HG03103 (cell line): ENCODE results near the gene SLC8B1.

Experiments
- ATAC-seq: cut with Tn5 transposase; IDR thresholded peaks from one replicate; pipeline ENCODE4 v1.9.1; 2021; ENCODE audit warnings: low read depth; ENCODE audit not compliant: unreplicated experiment

SLC8B1 gene

DNA sequence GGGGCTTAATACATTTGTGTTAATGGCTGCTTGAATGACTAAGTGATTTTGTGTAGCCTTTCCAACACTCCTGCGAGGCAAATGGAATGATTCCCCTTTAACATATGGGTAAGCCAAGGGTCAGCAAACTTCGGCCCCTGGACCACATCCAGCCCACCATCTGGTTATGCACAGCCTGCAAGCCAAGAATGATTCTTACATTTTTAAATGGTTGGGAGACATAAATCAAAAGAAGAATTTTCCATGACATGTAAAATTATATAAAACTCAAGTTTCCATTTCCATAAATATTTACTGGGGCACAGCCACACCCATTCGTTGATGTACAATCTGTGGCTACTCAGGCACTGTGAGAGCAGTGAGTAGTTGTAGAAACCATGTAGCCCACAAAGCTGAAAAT, 9.0 kb downstream of the SLC8B1 start:
- ATAC-seq, result no peak

DNA sequence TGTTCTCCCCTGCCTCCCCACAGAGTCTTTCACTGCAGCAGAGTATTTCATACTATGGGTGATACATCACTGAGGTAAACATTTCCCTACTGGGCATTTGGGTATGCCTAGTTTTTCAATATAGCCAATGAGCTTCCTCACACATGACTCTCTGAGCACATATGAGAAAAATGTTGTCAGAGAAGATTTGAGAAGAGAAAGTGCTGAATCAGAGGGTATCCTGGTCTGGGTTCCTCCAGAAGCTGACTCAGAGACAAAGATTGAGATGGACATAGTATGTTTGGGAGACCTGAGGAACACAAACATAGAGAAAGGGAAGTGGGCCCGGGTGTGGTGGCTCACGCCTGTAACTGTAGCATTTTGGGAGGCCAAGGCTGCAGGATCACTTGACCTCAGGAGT, 12.6 kb downstream of the SLC8B1 start:
- no peak for ATAC-seq

DNA sequence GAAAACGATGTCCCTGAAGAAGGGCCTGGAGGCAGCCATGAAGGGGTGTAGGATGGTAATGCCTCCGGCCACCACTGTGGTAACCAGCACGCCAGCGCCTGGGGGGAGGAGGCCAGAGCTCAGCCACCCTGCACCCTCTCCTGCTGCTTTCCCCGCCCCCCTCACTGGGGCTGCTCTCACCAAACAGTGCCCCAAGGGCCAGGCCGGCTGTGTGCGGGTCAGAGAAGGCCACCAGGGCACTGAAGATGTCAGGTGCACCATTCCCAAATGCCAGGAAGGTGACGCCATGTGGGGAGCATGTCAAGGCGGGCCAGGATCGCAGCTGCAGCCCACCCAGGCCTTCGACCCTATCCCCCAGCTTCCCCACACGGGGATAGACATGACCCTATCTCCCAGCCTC, 14.5 kb downstream of the SLC8B1 start:
- no peak for ATAC-seq

DNA sequence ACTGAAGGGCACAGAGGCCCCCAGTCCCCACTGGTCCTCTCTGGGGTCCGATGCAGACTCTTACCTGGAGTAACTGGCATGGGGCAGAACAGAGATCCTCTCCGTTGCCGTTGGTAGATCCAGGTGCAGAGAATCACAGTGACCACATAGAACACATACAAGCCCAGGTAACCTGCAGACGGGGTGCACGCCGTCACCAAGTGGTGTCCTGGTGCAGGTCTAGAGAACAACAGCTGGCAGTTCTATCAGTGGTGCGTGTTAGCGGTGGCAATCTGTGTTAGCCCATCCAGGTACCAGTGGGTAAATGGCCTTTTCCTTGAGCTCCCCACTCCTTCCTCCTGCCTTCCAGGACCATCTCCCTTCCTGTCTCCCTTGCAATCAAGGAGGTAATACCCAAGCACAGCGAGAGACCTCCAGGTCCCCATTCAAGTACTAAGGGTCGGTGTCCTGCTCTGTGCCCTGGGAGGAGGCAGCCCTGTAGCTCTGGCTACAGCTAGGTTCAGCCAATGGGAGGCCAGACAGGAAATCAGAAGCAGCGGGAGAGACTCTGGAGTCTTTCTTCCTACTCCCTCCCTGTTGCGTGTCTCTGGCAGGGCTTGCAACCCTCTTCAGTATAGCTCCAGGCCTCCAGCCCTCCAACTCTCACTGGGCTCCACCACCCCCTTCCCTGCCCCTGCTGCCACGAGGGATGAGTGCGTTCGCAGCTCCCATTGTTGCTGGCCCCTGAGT, 15.8 kb downstream of the SLC8B1 start:
- no peak for ATAC-seq

DNA sequence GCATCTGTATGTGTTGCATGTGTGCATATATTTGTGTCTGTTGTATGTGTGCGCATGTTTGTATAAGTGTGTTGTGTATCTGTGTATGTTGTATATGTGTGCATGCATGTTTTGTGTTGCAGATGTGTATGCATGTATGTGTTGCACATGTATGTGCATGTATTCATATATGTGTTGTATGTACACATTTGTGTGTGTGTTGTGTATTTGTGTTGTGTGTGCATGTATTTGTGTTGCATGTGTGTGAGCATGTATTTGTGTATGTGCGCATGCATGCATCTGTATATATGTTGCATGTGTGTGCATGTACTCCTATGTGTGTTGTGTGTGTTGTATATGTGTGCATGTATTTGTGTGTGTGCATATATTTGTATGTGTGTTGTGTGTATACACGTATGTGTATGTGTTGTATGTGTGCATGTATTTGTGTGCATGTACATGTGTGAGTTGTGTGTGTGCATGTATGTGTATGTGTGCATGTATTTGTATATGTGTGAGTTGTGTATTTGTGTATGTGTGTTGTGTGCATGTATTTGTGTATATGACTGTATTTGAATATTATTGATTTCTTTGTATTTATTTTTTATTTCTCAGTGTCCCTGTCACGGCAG, 16.8 kb downstream of the SLC8B1 start:
- ATAC-seq, result no peak

DNA sequence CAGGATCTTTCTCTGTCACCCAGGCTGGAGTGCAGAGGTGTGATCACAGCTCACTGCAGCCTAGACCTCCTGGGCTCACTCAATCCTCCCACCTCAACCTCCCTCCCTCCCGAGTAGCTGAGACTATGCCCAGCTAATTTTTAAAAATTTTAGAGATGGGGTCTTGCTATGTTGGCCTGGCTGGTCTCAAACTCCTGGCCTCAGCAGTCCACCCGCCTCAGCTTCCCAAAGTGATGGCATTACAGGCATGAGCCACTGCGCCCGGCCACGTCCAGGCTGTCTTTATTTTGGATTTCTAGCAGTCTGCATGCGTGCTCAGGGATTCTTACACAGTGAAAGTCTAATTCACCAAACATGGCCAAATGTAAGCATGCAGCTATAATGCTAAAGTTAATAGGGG, 17.8 kb downstream of the SLC8B1 start:
- no peak for ATAC-seq

DNA sequence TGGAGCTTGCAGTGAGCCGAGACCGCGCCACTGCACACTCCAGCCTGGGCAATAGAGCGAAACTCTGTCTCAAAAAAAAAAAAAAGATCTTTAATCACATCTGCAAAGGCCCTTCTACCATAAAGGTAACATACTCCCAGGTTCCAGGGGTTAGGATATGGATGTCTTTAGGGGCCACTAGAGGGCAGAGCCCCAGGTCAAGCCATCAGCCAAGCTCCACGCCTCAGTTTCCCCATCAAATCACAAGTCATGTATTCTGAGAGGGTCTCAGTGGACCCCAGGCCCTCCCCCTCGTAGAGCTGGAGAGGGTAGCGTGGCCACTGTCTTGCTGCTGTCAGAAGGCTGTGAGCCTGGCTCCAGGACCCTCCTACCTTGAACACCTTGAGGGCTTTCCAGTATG, 18.8 kb downstream of the SLC8B1 start:
- no peak for ATAC-seq

DNA sequence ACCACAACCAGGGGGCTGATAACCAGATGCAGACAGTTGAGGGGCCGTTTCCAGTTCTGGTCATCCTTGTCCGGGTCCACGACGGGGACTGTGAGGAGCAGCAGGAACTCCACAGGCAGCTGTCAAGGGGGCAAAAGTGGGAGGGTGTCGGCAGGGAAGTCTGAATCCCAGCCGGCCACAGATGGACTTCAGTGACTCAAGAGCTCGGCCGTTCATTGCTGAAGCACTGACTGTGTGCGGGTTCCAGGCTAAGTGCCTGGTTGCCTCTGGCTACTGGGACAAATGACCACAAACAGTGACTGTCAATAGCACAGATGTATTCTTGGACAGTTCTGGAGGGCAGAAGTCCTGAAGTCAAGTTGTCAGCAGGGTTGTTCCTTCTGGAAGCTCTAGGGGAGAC, 19.6 kb downstream of the SLC8B1 start:
- no peak for ATAC-seq

DNA sequence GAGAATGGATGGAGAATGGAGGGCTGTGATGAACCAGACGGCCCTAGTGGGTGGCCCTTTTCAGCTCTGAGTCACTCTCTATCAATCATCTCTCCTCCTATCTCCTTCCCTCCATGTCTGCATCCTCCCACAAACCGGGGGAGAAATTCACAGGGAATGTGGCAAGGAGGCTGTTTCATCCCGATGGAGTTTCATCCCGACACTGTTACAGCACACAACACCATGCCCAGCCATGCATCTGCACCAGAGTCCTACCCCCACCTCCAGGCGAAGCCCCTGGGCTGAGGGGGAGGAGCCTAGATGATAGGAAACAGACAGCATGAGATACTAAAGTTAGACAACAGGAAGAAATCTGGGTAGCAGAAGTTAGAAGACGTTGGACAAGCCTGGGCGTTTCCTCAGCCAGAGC, 20.8 kb downstream of the SLC8B1 start:
- ATAC-seq, result no peak

DNA sequence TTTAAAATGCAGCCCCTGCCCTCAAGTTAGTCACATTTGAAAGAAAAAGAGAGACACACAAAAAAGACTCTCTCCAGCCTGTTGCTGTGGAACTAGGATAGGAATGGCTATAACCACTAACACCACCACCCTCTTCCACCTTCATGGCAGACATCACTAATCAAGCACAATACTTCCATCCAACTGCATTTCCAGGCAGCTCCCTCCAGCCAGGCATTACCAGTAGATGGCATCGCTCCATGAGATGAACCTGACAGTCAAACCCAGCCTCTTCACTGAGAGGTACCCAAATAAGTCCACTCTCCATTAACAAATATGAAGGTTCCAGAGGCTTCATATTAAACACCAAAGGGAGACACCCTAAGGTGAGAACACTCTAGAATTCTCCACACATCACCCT, 24.4 kb downstream of the SLC8B1 start:
- ATAC-seq, result no peak

DNA sequence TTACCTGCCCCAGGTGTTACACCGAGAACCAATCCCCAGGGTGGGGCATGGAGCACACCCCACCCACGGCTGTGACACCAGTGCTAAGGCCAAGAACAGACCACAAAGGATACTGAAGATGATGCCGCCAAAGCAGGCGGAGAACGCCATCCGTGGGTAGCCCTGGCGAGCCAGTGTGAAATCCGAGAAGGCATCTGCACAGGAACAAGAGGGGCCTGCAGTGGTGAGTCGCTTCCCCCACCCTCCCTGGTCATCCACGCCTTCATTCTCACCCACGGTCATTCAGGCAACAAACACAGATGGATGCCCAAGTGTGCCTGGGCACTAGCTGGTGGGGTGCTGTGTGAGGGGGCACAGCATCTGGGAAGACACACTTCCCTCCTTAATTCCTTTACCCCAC, 28.5 kb downstream of the SLC8B1 start:
- no peak for ATAC-seq

DNA sequence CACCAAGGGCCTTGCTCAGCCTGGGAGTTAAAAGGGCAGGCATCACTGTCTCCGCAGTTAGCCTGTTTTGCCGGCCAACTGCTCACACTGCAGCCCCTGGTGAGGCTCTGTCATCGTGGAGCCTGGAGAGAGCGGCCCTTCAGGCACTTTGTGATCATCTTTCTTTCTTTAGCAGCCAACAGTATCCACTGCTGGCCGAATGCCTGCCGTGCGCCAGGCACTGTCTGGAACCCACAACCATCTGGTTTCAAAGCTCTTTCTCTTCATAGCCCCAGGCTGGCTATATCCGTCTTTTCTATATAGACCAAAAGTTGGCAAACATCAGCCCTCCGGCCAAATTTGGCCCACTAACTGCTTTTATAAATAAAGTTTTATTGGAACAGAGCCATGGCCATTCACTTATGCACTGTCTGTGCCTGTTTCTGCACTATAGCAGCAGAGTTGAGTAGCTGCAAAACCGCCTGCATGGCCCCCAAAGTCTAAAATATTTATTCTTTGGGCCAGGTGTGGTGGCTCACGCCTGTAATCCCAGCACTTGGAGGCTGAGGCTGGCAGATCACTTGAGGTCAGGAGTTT, 29.5 kb downstream of the SLC8B1 start:
- no peak for ATAC-seq

DNA sequence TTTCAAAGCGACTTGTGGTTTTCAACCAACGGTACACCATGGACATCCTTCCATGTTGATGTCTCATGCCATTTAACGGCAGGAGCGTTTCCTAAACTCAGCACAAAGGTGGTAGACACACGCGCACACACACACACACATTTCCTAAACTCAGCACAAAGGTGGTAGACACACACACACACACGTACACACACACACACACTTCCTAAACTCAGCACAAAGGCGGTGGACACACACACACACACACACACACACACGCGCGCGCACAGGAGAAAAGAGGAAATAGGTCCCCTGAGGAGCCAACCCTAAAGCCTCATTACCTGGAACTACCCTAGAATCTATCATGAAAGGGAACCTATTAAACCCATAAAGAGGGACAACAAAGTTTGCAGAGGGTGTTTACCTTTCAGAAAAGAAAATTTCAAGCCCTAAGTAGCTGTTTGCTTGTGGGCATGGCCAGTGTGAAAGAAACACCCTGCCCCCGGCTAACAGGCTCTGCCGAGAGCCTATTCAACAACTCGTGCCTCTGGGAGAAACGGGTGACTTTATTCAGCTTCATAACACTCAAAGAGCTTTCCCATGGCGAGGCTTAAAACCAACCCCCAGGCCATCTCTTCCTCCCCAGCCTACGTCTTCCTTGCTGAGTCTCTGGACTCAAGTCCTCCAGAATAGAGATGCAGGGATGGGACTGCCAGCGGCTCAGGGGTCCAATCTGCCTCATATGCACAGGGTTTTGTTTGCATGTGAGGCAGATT, 31.8 kb downstream of the SLC8B1 start:
- no peak for ATAC-seq

DNA sequence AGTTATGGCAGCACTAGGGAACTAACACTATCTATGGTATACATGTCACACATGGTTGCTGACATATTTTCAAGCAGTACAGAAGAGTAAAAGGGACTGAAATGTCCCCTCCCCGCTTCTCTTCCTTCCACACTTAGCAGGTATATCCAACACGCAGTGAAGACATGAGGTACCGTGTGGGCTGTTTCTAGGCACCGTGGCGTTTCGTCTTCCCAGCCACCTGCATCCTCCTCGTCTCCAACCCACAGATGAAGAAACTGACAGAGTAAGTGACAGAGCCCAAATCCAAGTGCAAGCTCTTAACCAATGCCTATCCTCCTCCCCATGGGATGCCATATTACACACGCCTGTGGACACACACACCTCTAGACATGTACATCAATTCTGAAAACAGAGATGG, 32.4 kb downstream of the SLC8B1 start:
- ATAC-seq, result no peak

DNA sequence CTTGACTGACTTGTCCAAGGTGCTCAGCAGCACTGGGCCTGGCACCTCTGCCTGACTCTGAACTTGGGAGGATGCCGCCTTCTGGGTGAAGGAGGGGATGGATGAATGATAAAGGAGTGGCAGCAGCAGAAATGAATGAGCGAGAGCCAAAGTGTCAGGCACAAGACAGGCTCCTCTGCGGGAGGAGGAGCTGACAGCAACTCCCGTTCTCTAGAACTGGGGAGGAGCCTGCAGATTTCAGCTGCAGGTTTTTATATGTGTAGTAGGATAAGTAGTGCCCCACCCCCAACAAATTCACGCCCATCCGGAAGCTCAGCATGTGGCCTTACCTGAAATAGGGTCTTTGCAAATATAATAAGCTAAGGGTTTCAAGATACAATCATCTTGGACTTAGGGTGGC, 33.1 kb downstream of the SLC8B1 start:
- ATAC-seq, result no peak

DNA sequence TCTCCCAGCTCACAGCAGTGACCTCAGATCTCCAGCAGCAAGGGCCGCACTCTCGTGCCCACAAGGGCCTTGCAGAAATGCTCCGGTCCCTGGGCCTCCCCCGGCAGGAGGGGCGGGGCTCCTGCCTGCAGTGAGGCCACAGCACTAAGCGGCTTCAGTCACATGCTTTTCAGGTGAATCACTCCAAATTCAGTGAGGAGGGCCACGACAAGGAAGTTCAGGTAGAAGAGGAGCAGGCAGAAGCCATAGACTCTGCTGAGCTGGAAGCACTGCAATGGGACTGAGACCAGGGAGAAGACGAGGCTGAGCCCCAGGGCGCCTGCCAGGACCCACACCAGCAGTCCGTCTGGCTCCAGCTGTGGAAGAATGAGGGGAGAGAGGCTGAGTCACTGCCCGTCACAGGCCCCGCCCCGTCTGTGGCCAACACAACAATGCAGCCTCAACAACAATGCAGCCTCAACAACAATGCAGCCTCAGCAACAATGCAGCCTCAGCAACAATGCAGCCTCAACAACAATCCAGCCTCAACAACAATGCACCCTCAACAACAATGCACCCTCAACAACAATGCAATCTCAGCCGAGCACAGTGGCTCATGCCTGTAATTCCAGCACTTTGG, 35.2 kb downstream of the SLC8B1 start:
- no peak for ATAC-seq

DNA sequence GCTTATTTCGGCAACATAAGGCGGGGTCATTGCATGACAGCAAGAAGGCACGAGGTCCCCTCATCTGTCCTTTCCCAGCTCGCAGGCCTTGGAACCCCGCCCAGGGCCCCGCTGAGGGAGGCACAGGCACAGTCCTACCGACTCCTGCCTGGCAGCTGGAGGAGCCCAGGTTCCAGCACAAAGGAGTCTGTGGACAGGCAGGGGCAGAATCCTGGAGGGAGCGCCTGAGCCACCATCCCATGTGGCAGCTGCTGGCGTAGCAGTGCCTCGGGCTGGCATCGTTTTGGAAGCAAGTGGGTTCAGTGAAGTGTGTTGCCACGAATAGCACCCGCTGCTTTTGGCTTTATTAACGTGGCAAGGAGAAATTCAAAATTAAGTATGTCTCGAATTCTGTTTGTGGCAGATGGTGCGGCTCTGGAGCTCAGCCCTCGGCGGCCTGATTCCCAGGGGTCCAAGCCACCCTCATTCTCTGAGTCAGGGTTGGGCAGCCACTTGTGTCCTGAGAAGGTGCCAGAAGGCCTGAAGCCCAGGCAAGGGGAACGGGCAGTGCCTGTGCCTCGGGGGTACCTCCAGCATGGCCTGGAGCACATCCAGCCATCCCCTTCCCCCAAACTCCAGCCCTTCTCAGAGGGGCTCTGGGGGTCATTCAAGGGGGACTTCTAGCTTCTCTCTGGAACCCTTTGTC, 35.9 kb downstream of the SLC8B1 start:
- ATAC-seq, result no peak

DNA sequence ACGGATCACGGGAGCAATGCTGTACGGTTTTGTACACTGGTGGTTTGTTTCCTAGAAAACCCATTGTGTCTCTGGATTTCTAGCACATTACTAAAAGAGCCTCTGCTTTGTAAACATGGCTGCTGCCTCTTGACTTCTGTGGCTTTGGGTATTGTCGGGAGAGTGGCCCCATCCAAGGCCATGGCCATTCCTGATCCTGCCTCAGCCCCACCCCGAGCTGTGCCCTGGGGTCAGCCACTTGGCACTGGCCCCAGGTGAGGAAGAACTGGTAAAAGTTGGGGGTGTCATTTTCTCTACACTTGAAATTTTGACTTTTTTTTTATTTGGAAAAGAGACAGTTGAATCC, 36.5 kb downstream of the SLC8B1 start:
- no peak for ATAC-seq

DNA sequence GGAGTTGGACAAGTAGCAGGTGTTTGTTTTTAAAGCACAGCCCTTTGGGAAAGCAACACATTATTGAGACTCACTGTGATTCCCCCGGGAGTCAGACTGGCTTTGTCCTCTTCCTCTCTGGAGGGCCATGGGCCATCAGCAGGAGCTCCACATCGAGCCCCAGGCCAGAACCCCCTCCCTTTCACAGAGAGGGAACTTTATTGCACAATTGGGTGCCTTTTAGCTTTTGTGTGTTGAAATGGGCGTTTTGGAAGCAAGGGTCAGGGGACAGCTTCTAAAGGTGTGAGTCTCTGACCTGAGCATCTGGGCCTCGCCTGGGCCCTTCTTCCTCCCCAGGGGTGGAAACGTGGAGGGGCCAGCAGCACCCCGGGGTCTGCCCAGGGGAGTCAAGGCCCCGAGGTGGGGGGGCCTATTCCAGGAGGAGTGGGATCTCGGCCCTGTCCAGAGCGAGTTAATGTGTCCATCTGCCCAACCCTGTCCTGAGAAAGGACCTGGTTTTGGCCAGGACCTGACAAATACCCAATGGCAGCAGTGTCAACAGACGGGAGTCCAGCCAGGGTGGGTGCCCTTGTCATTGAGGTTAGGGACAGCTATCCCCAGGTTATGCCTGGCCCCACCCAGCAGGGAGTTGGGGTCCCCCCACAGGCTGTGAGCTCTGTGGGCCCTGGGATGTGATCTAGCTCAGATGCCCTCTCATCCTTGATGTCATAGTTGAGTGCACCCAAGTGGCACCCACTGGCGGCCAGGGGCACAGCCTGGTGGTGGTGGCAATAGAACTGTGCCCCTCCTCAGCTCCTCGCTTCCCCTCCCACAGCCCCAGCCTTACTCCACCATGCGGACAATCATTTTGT, 37.1 kb downstream of the SLC8B1 start:
- no peak for ATAC-seq

DNA sequence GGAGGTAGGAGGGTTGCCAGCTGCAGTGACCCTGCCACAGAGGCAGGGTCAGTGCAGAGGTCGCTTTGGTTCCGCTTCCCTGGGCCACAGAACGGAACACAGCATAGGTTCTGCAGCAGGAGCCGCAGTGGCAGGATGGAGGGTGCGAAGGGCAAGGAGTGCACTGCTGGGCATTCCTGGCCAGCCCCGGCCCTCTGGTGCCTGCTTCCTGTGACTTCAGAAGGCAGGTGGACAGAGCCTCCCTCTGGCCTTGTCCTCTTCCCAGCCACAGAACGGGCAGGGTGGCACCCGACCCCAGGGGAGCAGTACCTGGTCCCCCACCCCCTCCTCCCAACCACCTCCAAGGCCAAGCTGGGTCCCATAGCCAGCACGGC, 37.7 kb downstream of the SLC8B1 start:
- no peak for ATAC-seq
